Transverse colon (tissue), 4 donors: ENCODE data around the gene MPZL3. TPM values are rescaled to one million over a fixed set of nuclear protein-coding genes. Genes with fewer than 3 reads are reported as not detected.

Experiments used
- DNase-seq: peaks from one replicate; pipeline ENCODE4 v3.0.0-alpha.2; 2019
- H3K27ac ChIP-seq, 4 donors: fragments of 200-600 bp; sonication (generic); 2 replicates each; pipeline ENCODE4 v1.5.1; 2016 to 2018; ENCODE audit warnings: inconsistent platforms in 4 of 4
- H3K27me3 ChIP-seq: fragments of 200-600 bp; sonication (generic); 2 replicates; pipeline ENCODE4 v1.5.1; 2017; ENCODE audit warnings: inconsistent platforms
- H3K36me3 ChIP-seq, 4 donors: fragments of 200-600 bp; sonication (generic); 2 replicates each; pipeline ENCODE4 v1.5.1; 2017 to 2019; ENCODE audit warnings: inconsistent platforms in 4 of 4
- H3K4me1 ChIP-seq, 4 donors: fragments of 200-600 bp; sonication (generic); 2 replicates each; pipeline ENCODE4 v1.5.1; 2017 to 2020; ENCODE audit warnings: inconsistent platforms in 4 of 4
- H3K4me3 ChIP-seq, 4 donors: fragments of 200-600 bp; sonication (generic); 1 replicate in 1 of 4; 2 replicates in 3 of 4; pipeline versions ENCODE4 v1.5.1 to v1.6.1; 2017 to 2019; ENCODE audit warnings: inconsistent platforms in 4 of 4
- H3K9me3 ChIP-seq, 2 donors: fragments of 200-600 bp; sonication (generic); 2 replicates each; pipeline ENCODE4 v1.5.1; 2017 to 2019; ENCODE audit warnings: inconsistent platforms in 2 of 2
- CTCF ChIP-seq, 5 experiments: fragments of 200-600 bp in 3 of 5; fragments of 450-650 bp in 2 of 5; sonication (generic) in 3 of 5; IDR thresholded peaks; 1 replicate in 2 of 5; 2 replicates in 3 of 5; pipeline ENCODE4 v1.5.1; 2016 to 2017; ENCODE audit warnings: antibody characterized with exemption in 5 of 5, inconsistent platforms in 3 of 5, mild to moderate bottlenecking in 2 of 5, moderate library complexity in 1 of 5
- EP300 ChIP-seq: sonication (generic); formaldehyde crosslinking; IDR thresholded peaks from one replicate; pipeline ENCODE4 v1.6.1; 2017; ENCODE audit warnings: antibody characterized with exemption, low read depth
- POLR2A ChIP-seq: fragments of 450-650 bp; IDR thresholded peaks from one replicate; pipeline ENCODE4 v1.6.1; 2016; ENCODE audit warnings: antibody characterized with exemption, mild to moderate bottlenecking, moderate library complexity
- POLR2AphosphoS5 ChIP-seq, 3 donors: sonication (generic); formaldehyde crosslinking; IDR thresholded peaks; one replicate each; pipeline ENCODE4 v1.6.1; 2016; ENCODE audit warnings: antibody characterized with exemption in 3 of 3
- WGBS, 2 donors: methylation state at CpG; one replicate each; pipeline ENCODE4 v1.1.5; 2018; ENCODE audit warnings: low coverage in 1 of 2; 5-methylcytosine and 5-hydroxymethylcytosine counted together
- in situ Hi-C, 4 donors: fragments of 200-750 bp; cut with MboI; loops; one replicate each; pipeline versions ENCODE4 v1.15.0 to v1.15.1; 2017; ENCODE audit warnings: low sequenced_read_pairs in 3 of 4, low pct_ligation_motif_present in 1 of 4, low pct_unique_long_range_greater_than_20kb in 1 of 4
- intact Hi-C: fragments of 100-400 bp; cut with DNase I; formaldehyde crosslinking; loops from one replicate; pipeline ENCODE4 v1.15.1; 2023; ENCODE audit warnings: low total_unique reads
- total RNA-seq, 4 donors: library from RNA; depleted of rRNA; stranded (reverse); fragments of >200 nt; gene quantifications; one replicate each; pipeline ENCODE4 v1.1.0, GENCODE V29; 2016

The MPZL3 gene
- total RNA-seq, 4 donors from 2014 or later, result 2.4 to 15.2 (median 8.2) TPM

GRCh38 chr11:118219244-118219643 lies 32.9 kb downstream of the MPZL3 start:
- Histone ChIP-seq H3K4me1 (peaks cover 0 to 7% (median 5%) of the 10 kb centered on the region in 4 donors), H3K9me3 (no peaks in the 10 kb centered on the region), H3K36me3 (no peaks in the 10 kb centered on the region), H3K4me3 (no peak overlapping the region), H3K27me3 (peaks cover 30% of the 10 kb centered on the region), H3K27ac (peak overlapping the region in 2 of 4 donors; percentile 14 to 45)
- no peak for DNase-seq
- intact Hi-C loops (no loop called here), in situ Hi-C loops (no loop called here)
- TF ChIP-seq EP300, result no peak
- TF ChIP-seq CTCF (IDR thresholded peaks at IDR 0.05), result no peak

GRCh38 chr11:118217575-118217974 lies 34.6 kb downstream of the MPZL3 start:
- TF ChIP-seq EP300 (no peak), POLR2AphosphoS5 (IDR thresholded peaks at IDR 0.05) (no peak), POLR2A (no peak), CTCF (IDR thresholded peaks at IDR 0.05) (no peak)
- Histone ChIP-seq H3K27ac (peak overlapping the region in 1 of 4 donors; percentile 29), H3K27me3 (peaks cover 27% of the 10 kb centered on the region), H3K4me3 (no peak overlapping the region), H3K36me3 (no peaks in the 10 kb centered on the region), H3K9me3 (no peaks in the 10 kb centered on the region), H3K4me1 (peaks cover 11 to 24% (median 22%) of the 10 kb centered on the region in 4 donors)
- intact Hi-C loops (no loop called here), in situ Hi-C loops (no loop called here)
- DNase-seq, result no peak
- 77 to 87% methylated on average over 3 of the region's 3 CpGs for WGBS, 2 donors

GRCh38 chr11:118216621-118217481 lies 35.3 kb downstream of the MPZL3 start:
- TF ChIP-seq POLR2AphosphoS5 (IDR thresholded peaks at IDR 0.05) (no peak), POLR2A (no peak), EP300 (no peak), CTCF (IDR thresholded peaks at IDR 0.05) (no peak)
- peaks cover 11 to 31% (median 25%) of the 10 kb centered on the region in 4 donors for H3K4me1 ChIP-seq
- H3K36me3 ChIP-seq, result no peaks in the 10 kb centered on the region
- intact Hi-C loops, result no loop called here
- peaks cover 22% of the 10 kb centered on the region for H3K27me3 ChIP-seq
- H3K27ac ChIP-seq, result peak overlapping the region; percentile 9 to 39 (median 20)
- H3K9me3 ChIP-seq, result no peaks in the 10 kb centered on the region
- no peak overlapping the region for H3K4me3 ChIP-seq
- WGBS, 2 donors, result 68 to 77% methylated on average over 7 to 11 of the region's 11 CpGs
- in situ Hi-C loops, result no loop called here
- no peak for DNase-seq

- H3K36me3 ChIP-seq, result no peaks in the 10 kb centered on the region
- no peaks in the 10 kb centered on the region for H3K9me3 ChIP-seq
- no peak for DNase-seq
- intact Hi-C loops (no loop called here), in situ Hi-C loops (no loop called here)
- 90% methylated on average over 7 of the region's 7 CpGs; no CpG with 5 or more reads in 1 of the 2 donors for WGBS, 2 donors
- peaks cover 11% of the 10 kb centered on the region for H3K27me3 ChIP-seq
- peaks cover 14 to 42% (median 33%) of the 10 kb centered on the region in 4 donors for H3K4me1 ChIP-seq
- no peak overlapping the region for H3K4me3 ChIP-seq
- TF ChIP-seq POLR2AphosphoS5 (IDR thresholded peaks at IDR 0.05) (no peak), EP300 (no peak), CTCF (IDR thresholded peaks at IDR 0.05) (no peak), POLR2A (no peak)
- peak overlapping the region; percentile 9 to 63 (median 46) for H3K27ac ChIP-seq
Observed at GRCh38 chr11:118215765-118216164, 36.4 kb downstream of the MPZL3 start.
